H9 (cell line): ENCODE data around the gene TGFBI. TPM values are rescaled to one million over a fixed set of nuclear protein-coding genes. Genes with fewer than 3 reads are reported as not detected.

ENCODE experiments used
- DNase-seq: peaks from one replicate; pipeline ENCODE4 v3.0.0-alpha.2; 2017
- H2AFZ ChIP-seq: one replicate; pipeline ENCODE4 v1.6.1; 2013; ENCODE audit warnings: mild to moderate bottlenecking, low read length, control low read depth, moderate library complexity
- H2AK5ac ChIP-seq: 2 replicates; pipeline ENCODE4 v1.6.1; 2013; ENCODE audit warnings: low read length, control low read depth, mixed read lengths; ENCODE audit not compliant: insufficient read length
- H2BK120ac ChIP-seq: one replicate; pipeline ENCODE4 v1.6.1; 2013; ENCODE audit warnings: low read depth, mild to moderate bottlenecking, low read length, control low read depth, inconsistent platforms; ENCODE audit not compliant: poor library complexity, severe bottlenecking
- H2BK12ac ChIP-seq: 2 replicates; pipeline ENCODE4 v1.6.1; 2013; ENCODE audit warnings: low read length, control low read depth, mixed read lengths, low read depth; ENCODE audit not compliant: insufficient read length
- H2BK15ac ChIP-seq: 2 replicates; pipeline ENCODE4 v1.6.1; 2013; ENCODE audit warnings: low read depth, low read length, control low read depth
- H2BK20ac ChIP-seq: one replicate; pipeline ENCODE4 v1.6.1; 2013; ENCODE audit warnings: low read depth, mild to moderate bottlenecking, low read length, control low read depth, inconsistent platforms; ENCODE audit not compliant: poor library complexity, severe bottlenecking
- H2BK5ac ChIP-seq: 2 replicates; pipeline ENCODE4 v1.6.1; 2013; ENCODE audit warnings: low read length, control low read depth, mixed read lengths; ENCODE audit not compliant: insufficient read length
- H3K14ac ChIP-seq: 2 replicates; pipeline ENCODE4 v1.6.1; 2013; ENCODE audit warnings: low read length, control low read depth; ENCODE audit not compliant: insufficient read depth
- H3K18ac ChIP-seq: 2 replicates; pipeline ENCODE4 v1.6.1; 2013; ENCODE audit warnings: low read depth, mild to moderate bottlenecking, mixed read lengths, low read length, control low read depth; ENCODE audit not compliant: insufficient read length
- H3K23ac ChIP-seq: 2 replicates; pipeline ENCODE4 v1.6.1; 2013; ENCODE audit warnings: low read length, control low read depth, mixed read lengths, low read depth; ENCODE audit not compliant: insufficient read length
- H3K23me2 ChIP-seq: 2 replicates; pipeline ENCODE4 v1.6.1; 2013; ENCODE audit warnings: low read depth, mild to moderate bottlenecking, mixed read lengths, low read length, control low read depth; ENCODE audit not compliant: insufficient read length, poor library complexity, severe bottlenecking
- H3K27ac ChIP-seq: 2 replicates; pipeline ENCODE4 v1.5.1; 2013; ENCODE audit warnings: low read length, control low read depth, mixed read lengths, low read depth; ENCODE audit not compliant: insufficient read length
- H3K27me3 ChIP-seq: 2 replicates; pipeline ENCODE4 v1.6.1; 2013; ENCODE audit warnings: low read length, control low read depth, inconsistent platforms; ENCODE audit not compliant: insufficient read depth
- H3K4ac ChIP-seq: 2 replicates; pipeline ENCODE4 v1.6.1; 2013; ENCODE audit warnings: low read depth, mild to moderate bottlenecking, control low read depth, inconsistent platforms, low read length, moderate library complexity
- H3K4me1 ChIP-seq: 2 replicates; pipeline ENCODE4 v1.6.1; 2013; ENCODE audit warnings: low read length, control low read depth, inconsistent platforms; ENCODE audit not compliant: insufficient read depth
- H3K4me2 ChIP-seq: 2 replicates; pipeline ENCODE4 v1.6.1; 2013; ENCODE audit warnings: low read length, control low read depth, mixed read lengths; ENCODE audit not compliant: insufficient read length, insufficient read depth
- H3K56ac ChIP-seq: 2 replicates; pipeline ENCODE4 v1.6.1; 2013; ENCODE audit warnings: low read depth, mild to moderate bottlenecking, mixed read lengths, low read length, control low read depth; ENCODE audit not compliant: insufficient read length
- H3K79me1 ChIP-seq: 2 replicates; pipeline ENCODE4 v1.6.1; 2013; ENCODE audit warnings: low read depth, mild to moderate bottlenecking, moderate library complexity, low read length, control low read depth, inconsistent platforms; ENCODE audit not compliant: insufficient read depth, poor library complexity, severe bottlenecking
- H3K79me2 ChIP-seq: 2 replicates; pipeline ENCODE4 v1.6.1; 2013; ENCODE audit warnings: low read length, control low read depth, inconsistent platforms; ENCODE audit not compliant: insufficient read depth
- H3K9ac ChIP-seq: 2 replicates; pipeline ENCODE4 v1.6.1; 2013; ENCODE audit warnings: low read length, control low read depth, mixed read lengths; ENCODE audit not compliant: insufficient read length; ENCODE audit errors: extremely low read depth
- H3K9me3 ChIP-seq: one replicate; pipeline ENCODE4 v1.6.1; 2013; ENCODE audit warnings: low read depth, low read length, inconsistent platforms; ENCODE audit not compliant: control insufficient read depth
- H3T11ph ChIP-seq: one replicate; pipeline ENCODE4 v1.6.1; 2013; ENCODE audit warnings: mild to moderate bottlenecking, low read length, control low read depth, inconsistent platforms
- H4K20me1 ChIP-seq: one replicate; pipeline ENCODE4 v1.6.1; 2013; ENCODE audit not compliant: control insufficient read depth, insufficient read length, insufficient read depth
- H4K5ac ChIP-seq: 2 replicates; pipeline ENCODE4 v1.6.1; 2013; ENCODE audit warnings: low read depth, mild to moderate bottlenecking, mixed read lengths, low read length, control low read depth; ENCODE audit not compliant: insufficient read length
- H4K8ac ChIP-seq: replicated peaks from 2 replicates; pipeline ENCODE4 v1.6.1; 2013; ENCODE audit warnings: low read length, control low read depth, mixed read lengths, low read depth; ENCODE audit not compliant: insufficient read length
- H4K91ac ChIP-seq: 2 replicates; pipeline ENCODE4 v1.6.1; 2013; ENCODE audit warnings: low read depth, mild to moderate bottlenecking, moderate library complexity, mixed read lengths, low read length, control low read depth; ENCODE audit not compliant: insufficient read length
- H3K27ac Mint-ChIP-seq, 3 experiments: 2 replicates in 2 of 3; 3 replicates in 1 of 3; pipeline ENCODE4 v1.8.0; 2020 to 2021; ENCODE audit warnings: mixed read lengths in 3 of 3, mild to moderate bottlenecking in 1 of 3, moderate library complexity in 1 of 3
- H3K27me3 Mint-ChIP-seq: 2 replicates; pipeline ENCODE4 v1.8.0; 2021; ENCODE audit warnings: low read depth, mild to moderate bottlenecking, moderate library complexity, mixed read lengths
- H3K36me3 Mint-ChIP-seq, 3 experiments: 2 replicates in 2 of 3; 3 replicates in 1 of 3; pipeline ENCODE4 v1.8.0; 2020 to 2021; ENCODE audit warnings: low read depth in 3 of 3, mixed read lengths in 3 of 3; ENCODE audit not compliant: insufficient read depth in 1 of 3
- H3K4me1 Mint-ChIP-seq, 2 experiments: 2 replicates each; pipeline ENCODE4 v1.8.0; 2020; ENCODE audit warnings: mixed read lengths in 2 of 2
- H3K4me3 Mint-ChIP-seq, 2 experiments: 2 replicates in 1 of 2; 3 replicates in 1 of 2; pipeline ENCODE4 v1.8.0; 2020 to 2021; ENCODE audit warnings: mild to moderate bottlenecking in 2 of 2, mixed read lengths in 2 of 2, moderate library complexity in 1 of 2
- H3K9me3 Mint-ChIP-seq, 2 experiments: 2 replicates in 1 of 2; 3 replicates in 1 of 2; pipeline ENCODE4 v1.8.0; 2020; ENCODE audit warnings: mild to moderate bottlenecking in 2 of 2, mixed read lengths in 2 of 2, moderate library complexity in 1 of 2
- CTCF ChIP-seq: fragments of 200-600 bp; sonication (generic); conservative IDR thresholded peaks from 3 replicates; pipeline ENCODE4 v1.8.0; 2021; ENCODE audit warnings: antibody characterized with exemption, mild to moderate bottlenecking
- WGBS: extraction: QIAGEN DNeasy Blood & Tissue Kit; methylation state at CpG from one replicate; pipeline ENCODE4 v1.1.7; 2013; ENCODE audit warnings: missing lambda C conversion rate, low lambda C conversion rate, mixed read lengths; ENCODE audit not compliant: insufficient read length; ENCODE audit errors: extremely low coverage; 5-methylcytosine and 5-hydroxymethylcytosine counted together
- total RNA-seq: library from RNA; stranded (reverse); gene quantifications from 2 replicates; pipeline ENCODE4 v1.2.1, GENCODE V29; 2021

TGFBI gene
- total RNA-seq, 1 experiment from 2014 or later, result 4.7 TPM

- Histone ChIP-seq H2BK20ac (no peak overlapping the region), H3K56ac (no peak overlapping the region), H3K27ac (no peak overlapping the region), H2AK5ac (no peak overlapping the region), H3K18ac (no peak overlapping the region), H3K79me1 (no peaks in the 10 kb centered on the region), H3K4ac (no peak overlapping the region), H3K27me3 (no peaks in the 10 kb centered on the region), H3K79me2 (no peaks in the 10 kb centered on the region), H3K23me2 (no peaks in the 10 kb centered on the region), H3K14ac (no peak overlapping the region), H2BK15ac (no peak overlapping the region), H2AFZ (no peak overlapping the region), H4K5ac (no peak overlapping the region), H3K23ac (no peak overlapping the region), H3K4me1 (peaks cover 3% of the 10 kb centered on the region; the same call in 1 of the 2 replicates), H4K20me1 (no peaks in the 10 kb centered on the region), H4K91ac (no peak overlapping the region), H3T11ph (no peak overlapping the region), H3K4me2 (no peak overlapping the region), H2BK120ac (no peak overlapping the region), H3K9ac (no peak overlapping the region), H2BK5ac (no peak overlapping the region), H3K9me3 (no peaks in the 10 kb centered on the region), H2BK12ac (no peak overlapping the region), H4K8ac (no peak overlapping the region)
- H3K4me1 Mint-ChIP-seq, result peaks cover 18 to 26% of the 10 kb centered on the region in 2 experiments
- H3K27ac Mint-ChIP-seq, result no peak overlapping the region
- H3K4me3 Mint-ChIP-seq, result no peak overlapping the region
- no peak for DNase-seq
- H3K36me3 Mint-ChIP-seq, result no peaks in the 10 kb centered on the region
- peaks cover 4% of the 10 kb centered on the region for H3K27me3 Mint-ChIP-seq
- TF ChIP-seq CTCF, result no peak
- no peaks in the 10 kb centered on the region; a peak in 1 of 5 replicates for H3K9me3 Mint-ChIP-seq
- WGBS, result no CpG with 5 or more reads among the region's 6 CpGs
These were observed 77.7 kb downstream of the TGFBI start for GRCh38 chr5:136106351-136107031.
